Caki2 (cell line): ENCODE results near the gene ZNF268. TPM values are rescaled to one million over a fixed set of nuclear protein-coding genes. Genes with fewer than 3 reads are reported as not detected.

ENCODE experiments used
- total RNA-seq: library from RNA; depleted of rRNA; stranded (reverse); fragments of >200 nt; shearing (Covaris generic); gene quantifications from 2 replicates; pipeline ENCODE4 v1.2.3, GENCODE V29; 2014; ENCODE audit warnings: low replicate concordance; rRNA removed

The ZNF268 gene
- total RNA-seq, 1 experiment from 2014 or later = 17.1 TPM

Other genes with a start within 250 kb of the ZNF268 start
- gene ZNF605, start 225.2 kb upstream of the ZNF268 start, total RNA-seq = 1.3 and 2.6 TPM in 2 replicates
- gene ZNF26, start 195.1 kb upstream of the ZNF268 start, total RNA-seq = 8.0 and 23.2 TPM in 2 replicates
- gene ZNF84, start 144.0 kb upstream of the ZNF268 start, total RNA-seq = 7.1 and 9.0 TPM in 2 replicates
- gene ZNF140, start 100.6 kb upstream of the ZNF268 start, total RNA-seq = 8.6 and 14.1 TPM in 2 replicates
- 0.52 and 0.98 TPM in 2 replicates for gene ZNF891, start 51.2 kb upstream of the ZNF268 start, total RNA-seq
- 0.54 and 3.1 TPM in 2 replicates for gene ZNF10, start 50.9 kb upstream of the ZNF268 start, total RNA-seq
- not detected in 2 replicates for gene ANHX, start 54.4 kb downstream of the ZNF268 start, total RNA-seq